CD4-positive, alpha-beta T cell (primary cell): Measurements from ENCODE around the gene SCAF8. TPM values are rescaled to one million over a fixed set of nuclear protein-coding genes. Genes with fewer than 3 reads are reported as not detected.

Source experiments
- ATAC-seq: fragments of 200-7000 bp; cut with Tn5 transposase; one replicate; pipeline ENCODE4 v1.10.0; 2022; ENCODE audit warnings: mild to moderate bottlenecking; ENCODE audit not compliant: poor library complexity
- CTCF ChIA-PET: fragments of 350-600 bp; sonication (Branson Sonifier 250); formaldehyde crosslinking; loops from one replicate; lab custom pipeline; 2021; ENCODE audit warnings: antibody characterized with exemption, inconsistent platforms; lab: Charles Lee
- POLR2A ChIA-PET: fragments of 350-600 bp; sonication (Branson Sonifier 250); formaldehyde crosslinking; loops from one replicate; lab custom pipeline; 2021; ENCODE audit warnings: antibody characterized with exemption, inconsistent platforms; lab: Charles Lee
- DNase-seq, 14 experiments: peaks; one replicate each; pipeline ENCODE4 v3.0.0-alpha.2; 2013 to 2020; ENCODE audit warnings: mixed read lengths in 2 of 14
- H3K27ac ChIP-seq, 2 donors: one replicate each; pipeline versions ENCODE4 v1.5.1 to v1.7.0; 2013; ENCODE audit warnings: low read length in 2 of 2, low read depth in 1 of 2, mild to moderate bottlenecking in 1 of 2
- H3K27me3 ChIP-seq, 2 experiments: 1 replicate in 1 of 2; 2 replicates in 1 of 2; pipeline versions ENCODE4 v1.6.1 to v1.7.0; 2013; ENCODE audit warnings: low read length in 2 of 2, control low read depth in 1 of 2, mild to moderate bottlenecking in 1 of 2, moderate library complexity in 1 of 2; ENCODE audit not compliant: insufficient read depth in 2 of 2, control insufficient read depth in 1 of 2
- H3K36me3 ChIP-seq: one replicate; pipeline ENCODE4 v1.6.1; 2013; ENCODE audit warnings: low read length, control low read depth; ENCODE audit not compliant: insufficient read depth
- H3K4me1 ChIP-seq: one replicate; pipeline ENCODE4 v1.6.1; 2013; ENCODE audit warnings: low read length, control low read depth; ENCODE audit not compliant: insufficient read depth
- H3K4me3 ChIP-seq: one replicate; pipeline ENCODE4 v1.5.1; 2013; ENCODE audit warnings: mild to moderate bottlenecking, low read length, moderate library complexity
- H3K9me3 ChIP-seq, 2 experiments: 1 replicate in 1 of 2; 2 replicates in 1 of 2; pipeline versions ENCODE4 v1.6.1 to v1.7.0; 2013; ENCODE audit warnings: low read length in 2 of 2, mild to moderate bottlenecking in 2 of 2, control low read depth in 1 of 2, moderate library complexity in 1 of 2; ENCODE audit not compliant: control insufficient read depth in 1 of 2, insufficient read depth in 1 of 2
- H3K27ac Mint-ChIP-seq: one replicate; pipeline ENCODE4 v1.8.0; 2020; ENCODE audit warnings: mixed read lengths
- H3K27me3 Mint-ChIP-seq: one replicate; pipeline ENCODE4 v1.8.0; 2021; ENCODE audit warnings: mixed read lengths
- H3K36me3 Mint-ChIP-seq: one replicate; pipeline ENCODE4 v1.8.0; 2021; ENCODE audit warnings: low read depth, mixed read lengths
- H3K4me1 Mint-ChIP-seq: one replicate; pipeline ENCODE4 v1.8.0; 2021; ENCODE audit warnings: low read depth, mixed read lengths
- H3K4me3 Mint-ChIP-seq: one replicate; pipeline ENCODE4 v1.8.0; 2020; ENCODE audit warnings: mild to moderate bottlenecking, mixed read lengths
- H3K9me3 Mint-ChIP-seq: one replicate; pipeline ENCODE4 v1.8.0; 2020; ENCODE audit warnings: mixed read lengths
- CTCF ChIP-seq: fragments of 200-600 bp; IDR thresholded peaks from one replicate; pipeline ENCODE4 v1.8.0; 2022; ENCODE audit warnings: antibody characterized with exemption, mild to moderate bottlenecking
- intact Hi-C, 2 experiments: fragments of 100-400 bp; cut with DNase I in 1 of 2; cut with micrococcal nuclease in 1 of 2; formaldehyde crosslinking; loops; one replicate each; pipeline versions ENCODE4 v1.15.1 to v1.9.0; 2023 to 2025; cut with DNase I, micrococcal nuclease
- total RNA-seq, 174 experiments: library from RNA in 2 of 174; stranded (reverse) in 2 of 174; gene quantifications; one replicate each; pipeline ENCODE4 v1.2.3 and lab custom pipeline; 2021 to 2026

The SCAF8 gene
- total RNA-seq, 2 experiments from 2014 or later, result 82.6 to 83.8 TPM

GRCh38 chr6:154732538-154733182 is 556 bp upstream of the SCAF8 start:
- H3K27me3 ChIP-seq, result no peaks in the 10 kb centered on the region
- ChIA-PET POLR2A (no interaction called here), CTCF (interaction anchor here (1.9 kb wide), 1 partner anchor 57 kb away, joined by 7 read pairs; no protein-coding TSS in a partner anchor)
- ATAC-seq (no peak), DNase-seq (peak in 2 of 14 experiments; percentile 9)
- no peaks in the 10 kb centered on the region for H3K9me3 ChIP-seq
- H3K9me3 Mint-ChIP-seq, result no peaks in the 10 kb centered on the region
- H3K36me3 Mint-ChIP-seq, result peaks cover 13% of the 10 kb centered on the region
- no peaks in the 10 kb centered on the region for H3K27me3 Mint-ChIP-seq
- no peak for TF ChIP-seq CTCF
- H3K27ac ChIP-seq, result peak overlapping the region; percentile 52 to 53
- peaks cover 32% of the 10 kb centered on the region for H3K4me1 Mint-ChIP-seq
- peaks cover 38% of the 10 kb centered on the region for H3K4me1 ChIP-seq
- peaks cover 8% of the 10 kb centered on the region for H3K36me3 ChIP-seq
- H3K4me3 ChIP-seq, result peak overlapping the region; percentile 87
- intact Hi-C loops, result loop anchor here (1.0 to 2.0 kb wide), 4 partner anchors 56 to 73 kb away; no protein-coding TSS in a partner anchor
- peak overlapping the region; percentile 86 for H3K27ac Mint-ChIP-seq
- peak overlapping the region; percentile 95 for H3K4me3 Mint-ChIP-seq

DNA sequence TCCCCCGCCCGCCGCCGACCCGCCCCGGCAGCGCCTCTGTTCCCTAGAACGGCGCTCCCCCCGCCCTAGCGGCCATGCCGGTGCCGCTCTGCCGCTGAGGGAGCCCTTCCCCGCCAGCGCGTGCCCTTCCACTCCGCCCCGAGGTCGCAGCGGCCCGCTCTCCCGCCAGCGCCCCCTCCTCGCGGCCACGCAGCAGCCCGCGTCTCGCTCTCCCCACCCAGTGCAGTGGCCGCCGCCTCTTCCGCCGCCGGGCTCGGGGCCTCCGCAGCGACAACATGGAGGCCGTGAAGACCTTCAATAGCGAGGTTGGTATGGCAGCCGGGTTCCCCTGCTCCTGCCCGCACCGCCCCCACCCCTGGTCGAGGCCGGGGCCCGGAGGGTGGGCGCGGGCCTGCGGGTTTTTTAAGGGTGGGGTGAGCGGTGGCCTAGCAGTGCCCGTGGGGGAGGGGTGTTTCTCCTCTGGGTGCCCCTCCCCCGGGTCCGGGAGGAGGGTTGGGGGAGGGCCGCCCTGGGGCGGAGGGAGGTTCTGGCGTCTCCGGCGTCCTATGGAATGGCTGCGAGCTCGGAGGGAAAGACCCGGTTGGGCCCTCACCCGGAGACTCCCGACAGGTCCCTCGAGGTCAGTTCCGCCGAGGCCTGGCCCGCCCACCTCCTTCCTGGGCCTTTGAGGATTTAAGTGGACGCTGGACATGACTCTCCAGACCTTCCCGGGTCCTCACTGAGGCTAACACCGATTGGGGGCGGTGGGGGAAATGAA is 588 bp downstream of the SCAF8 start:
- intact Hi-C loops, result loop anchor here (1.0 to 2.0 kb wide), 5 partner anchors 57 to 581 kb away; partner anchors contain the start of gene TFB1M (in 1 of the 2)
- ATAC-seq (peak; percentile 79), DNase-seq (peak; percentile 79 to 94 (median 85))
- peak overlapping the region; percentile 87 for H3K4me3 Mint-ChIP-seq
- H3K4me3 ChIP-seq, result peak overlapping the region; percentile 87
- peaks cover 45% of the 10 kb centered on the region for H3K4me1 ChIP-seq
- CTCF ChIA-PET, result interaction anchor here (0.9 to 1.9 kb wide), 2 partner anchors 9 to 58 kb away, joined by 3 to 7 read pairs; no protein-coding TSS in a partner anchor
- no peaks in the 10 kb centered on the region for H3K27me3 Mint-ChIP-seq
- H3K27ac Mint-ChIP-seq, result peak overlapping the region; percentile 86
- no peaks in the 10 kb centered on the region for H3K27me3 ChIP-seq
- POLR2A ChIA-PET, result interaction anchor here (1.7 kb wide), 1 partner anchor 28 kb away, joined by 5 read pairs; no protein-coding TSS in a partner anchor
- H3K27ac ChIP-seq, result peak overlapping the region; percentile 95 to 98
- H3K9me3 Mint-ChIP-seq, result no peaks in the 10 kb centered on the region
- H3K9me3 ChIP-seq, result no peaks in the 10 kb centered on the region
- H3K36me3 ChIP-seq, result peaks cover 9% of the 10 kb centered on the region
- TF ChIP-seq CTCF, result peak; percentile 49
- peaks cover 43% of the 10 kb centered on the region for H3K4me1 Mint-ChIP-seq
- H3K36me3 Mint-ChIP-seq, result peaks cover 24% of the 10 kb centered on the region

DNA sequence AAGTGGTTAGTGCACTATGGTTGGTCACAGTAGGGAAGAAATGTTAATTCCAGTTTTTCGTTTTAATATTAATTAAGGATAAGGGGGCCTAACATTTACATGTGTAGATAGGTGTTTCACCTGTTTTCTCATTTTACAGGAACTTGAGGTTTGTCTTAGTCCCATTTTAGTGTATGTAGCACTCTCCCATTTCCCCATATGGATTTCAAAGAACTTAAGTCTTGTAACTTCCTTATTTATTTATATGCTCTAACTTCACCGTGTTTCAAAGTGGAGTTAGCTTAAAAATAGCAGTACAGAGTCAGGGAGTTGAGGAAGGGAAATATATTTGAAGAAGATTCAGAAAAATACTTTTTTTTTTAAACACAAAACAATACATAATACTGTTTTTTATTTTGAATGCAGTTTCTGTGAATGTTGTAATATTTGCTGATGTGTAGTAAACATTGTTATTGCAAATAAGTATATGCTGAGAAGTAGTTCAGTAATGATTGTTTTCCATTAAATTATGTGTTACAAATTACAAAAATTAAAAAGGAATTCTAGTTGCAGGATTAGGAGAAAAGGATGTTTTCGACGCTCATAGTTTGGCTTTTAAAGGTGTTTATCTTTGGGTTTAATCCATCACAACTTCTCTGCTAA is 3.5 kb downstream of the SCAF8 start:
- Mint-ChIP-seq H3K27me3 (no peaks in the 10 kb centered on the region), H3K27ac (peak overlapping the region; percentile 24), H3K4me3 (peak overlapping the region; percentile 66), H3K9me3 (no peaks in the 10 kb centered on the region), H3K4me1 (peaks cover 70% of the 10 kb centered on the region), H3K36me3 (peaks cover 38% of the 10 kb centered on the region)
- Histone ChIP-seq H3K4me1 (peaks cover 58% of the 10 kb centered on the region), H3K4me3 (no peak overlapping the region), H3K9me3 (no peaks in the 10 kb centered on the region), H3K27me3 (no peaks in the 10 kb centered on the region), H3K27ac (no peak overlapping the region), H3K36me3 (peaks cover 10% of the 10 kb centered on the region)
- intact Hi-C loops, result loop anchor here in 1 of 2 experiments (5.0 kb wide), 1 partner anchor 576 kb away; the partner anchor contains the start of gene TFB1M
- CTCF ChIA-PET, result interaction anchor here (0.7 to 1.6 kb wide), 2 partner anchors 10 to 191 kb away, joined by 5 read pairs; no protein-coding TSS in a partner anchor
- POLR2A ChIA-PET, result no interaction called here
- DNase-seq (no peak), ATAC-seq (no peak)
- no peak for TF ChIP-seq CTCF
